Panc1 (cell line): ENCODE measurements around the gene GMDS. TPM values are rescaled to one million over a fixed set of nuclear protein-coding genes. Genes with fewer than 3 reads are reported as not detected.

Experiments
- ATAC-seq: fragments of 200-7000 bp; cut with Tn5 transposase; 2 replicates; pipeline ENCODE4 v1.9.1; 2020; ENCODE audit warnings: mild to moderate bottlenecking, moderate library complexity
- BruUV-seq: library from RNA; stranded (reverse); fragments of 400-500 nt; replicated peaks from 2 replicates; lab custom pipeline; 2021; lab: Mats Ljungman, UMichigan
- CTCF ChIA-PET: fragments of 300-600 bp; sonication (Branson Sonifier 250); formaldehyde crosslinking; loops from one replicate; lab custom pipeline; 2022; ENCODE audit warnings: antibody characterized with exemption; lab: Charles Lee
- POLR2A ChIA-PET: fragments of 300-600 bp; sonication (Branson Sonifier 250); formaldehyde crosslinking; loops from one replicate; lab custom pipeline; 2022; ENCODE audit warnings: antibody characterized with exemption; lab: Charles Lee
- DNase-seq: peaks from one replicate; pipeline ENCODE4 v3.0.0-alpha.2; 2010; ENCODE audit warnings: low read depth, low spot score
- H3K27ac ChIP-seq: 2 replicates; pipeline ENCODE4 v1.5.1; 2011; ENCODE audit warnings: mild to moderate bottlenecking, low read length, inconsistent platforms
- H3K27me3 ChIP-seq: fragments of 200-500 bp; sonication (Bioruptor generic); 2 replicates; pipeline ENCODE4 v1.6.0; 2014; ENCODE audit warnings: low read length, inconsistent platforms; ENCODE audit not compliant: control insufficient read depth, insufficient read depth
- H3K36me3 ChIP-seq: fragments of 200-500 bp; sonication (Bioruptor generic); 2 replicates; pipeline ENCODE4 v1.5.1; 2014; ENCODE audit warnings: inconsistent platforms, mild to moderate bottlenecking, low read length, moderate library complexity; ENCODE audit not compliant: control insufficient read depth, insufficient read depth
- H3K4me1 ChIP-seq: 2 replicates; pipeline ENCODE4 v1.5.1; 2011; ENCODE audit warnings: inconsistent platforms, mild to moderate bottlenecking, low read length, moderate library complexity; ENCODE audit not compliant: control insufficient read depth, insufficient read depth
- H3K4me3 ChIP-seq, 2 experiments: 2 replicates each; pipeline ENCODE4 v1.5.1; 2011 to 2012; ENCODE audit warnings: low read depth in 2 of 2, low read length in 2 of 2, mild to moderate bottlenecking in 2 of 2, inconsistent platforms in 1 of 2, moderate library complexity in 1 of 2
- H3K9me3 ChIP-seq: fragments of 200-500 bp; sonication (Bioruptor generic); 2 replicates; pipeline ENCODE4 v1.5.1; 2014; ENCODE audit warnings: low read depth, mild to moderate bottlenecking, inconsistent platforms, low read length, moderate library complexity; ENCODE audit not compliant: control insufficient read depth, insufficient read depth
- POLR2AphosphoS5 ChIP-seq: IDR thresholded peaks from 2 replicates; pipeline ENCODE4 v1.6.1; 2012; ENCODE audit warnings: mild to moderate bottlenecking, low read depth, low read length, moderate library complexity
- SIN3A ChIP-seq: IDR thresholded peaks from 2 replicates; pipeline ENCODE4 v1.6.1; 2012; ENCODE audit warnings: low read depth, mild to moderate bottlenecking, low read length, moderate library complexity, borderline replicate concordance; ENCODE audit not compliant: insufficient read depth
- TCF7L2 ChIP-seq: IDR thresholded peaks from 2 replicates; pipeline ENCODE4 v1.6.1; 2011; ENCODE audit warnings: mild to moderate bottlenecking, low read depth, low read length, inconsistent platforms
- in situ Hi-C: cut with HindIII; loops from 2 replicates; pipeline ENCODE4 v1.10.0; 2016; ENCODE audit warnings: low sequenced_read_pairs, low pct_unique_long_range_greater_than_20kb
- intact Hi-C: fragments of 100-400 bp; cut with micrococcal nuclease; formaldehyde crosslinking; loops from one replicate; pipeline ENCODE4 v1.10.0; 2022; ENCODE audit not compliant: unreplicated experiment
- total RNA-seq: library from RNA; stranded (reverse); gene quantifications from one replicate; pipeline ENCODE4 v1.2.1, GENCODE V29; 2021; ENCODE audit not compliant: unreplicated experiment
- TF ChIP-seq, protein P1 (sequence below): fragments of 450-650 bp; IDR thresholded peaks from 2 replicates; pipeline ENCODE4 v1.5.1; 2017; ENCODE audit warnings: mild to moderate bottlenecking
- TF ChIP-seq, protein P2 (sequence below), 2 experiments: IDR thresholded peaks; 2 replicates each; pipeline ENCODE4 v1.6.1; 2011 to 2012; ENCODE audit warnings: low read depth in 2 of 2, control low read depth in 1 of 2, low read length in 1 of 2, mild to moderate bottlenecking in 1 of 2, moderate library complexity in 1 of 2; ENCODE audit not compliant: insufficient read depth in 1 of 2

The GMDS gene
- total RNA-seq, 1 experiment from 2014 or later = 9.8 TPM

DNA sequence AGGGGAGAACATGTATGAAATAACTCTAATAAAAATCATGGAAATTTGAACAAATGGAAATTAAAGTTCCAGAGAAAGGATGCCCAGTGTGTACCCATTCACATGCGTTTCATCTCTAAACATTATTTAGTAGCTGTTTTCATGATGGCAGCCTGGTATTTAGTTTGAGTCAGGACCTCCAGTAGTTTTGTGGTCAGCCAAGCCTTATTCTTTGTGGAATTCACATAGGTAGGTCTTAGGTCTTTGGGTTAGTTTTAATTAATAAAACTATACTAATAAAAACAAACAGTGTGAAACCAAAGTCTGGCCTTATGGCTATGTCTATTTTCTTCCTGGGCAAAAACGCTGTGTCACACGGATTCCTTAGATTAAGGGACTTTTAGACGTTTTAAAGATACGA is 497.9 kb downstream of the GMDS start:
- in situ Hi-C loops = no loop called here
- no TSS peak for BruUV-seq

DNA sequence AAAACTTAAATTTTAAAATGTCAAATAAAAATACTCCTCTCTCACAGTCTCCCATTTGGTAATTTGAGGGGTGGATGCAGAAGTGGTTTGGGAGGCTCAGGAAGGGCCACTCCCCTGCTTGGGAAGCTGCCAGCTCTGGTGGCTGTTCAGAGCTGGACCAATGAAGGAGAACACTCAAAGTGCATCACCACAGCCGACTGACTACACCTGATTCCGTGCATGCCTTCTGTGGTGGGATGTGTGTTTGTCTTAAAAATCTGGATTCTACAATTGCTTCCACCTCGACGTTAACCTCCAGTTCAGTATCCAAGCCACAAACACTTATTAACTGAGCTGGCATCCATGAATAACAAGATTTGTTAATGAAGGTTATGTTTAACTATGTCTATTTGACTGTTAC is 498.4 kb downstream of the GMDS start:
- TF ChIP-seq POLR2AphosphoS5 = no peak
- Histone ChIP-seq H3K9me3 (no peaks in the 10 kb centered on the region), H3K4me1 (no peaks in the 10 kb centered on the region), H3K4me3 (no peak overlapping the region), H3K27me3 (no peaks in the 10 kb centered on the region), H3K27ac (no peak overlapping the region), H3K36me3 (no peaks in the 10 kb centered on the region)
- POLR2A ChIA-PET = no interaction called here
- ATAC-seq = no peak
- no peak for DNase-seq
- in situ Hi-C loops = no loop called here
- intact Hi-C loops = no loop called here
- BruUV-seq = no TSS peak
- CTCF ChIA-PET = no interaction called here

More for the DNA sequence above, 497.9 kb downstream of the GMDS start:
- DNase-seq = no peak
- no peak for ATAC-seq
- intact Hi-C loops = no loop called here
- no peak for TF ChIP-seq SIN3A
- TF ChIP-seq, protein P1, sequence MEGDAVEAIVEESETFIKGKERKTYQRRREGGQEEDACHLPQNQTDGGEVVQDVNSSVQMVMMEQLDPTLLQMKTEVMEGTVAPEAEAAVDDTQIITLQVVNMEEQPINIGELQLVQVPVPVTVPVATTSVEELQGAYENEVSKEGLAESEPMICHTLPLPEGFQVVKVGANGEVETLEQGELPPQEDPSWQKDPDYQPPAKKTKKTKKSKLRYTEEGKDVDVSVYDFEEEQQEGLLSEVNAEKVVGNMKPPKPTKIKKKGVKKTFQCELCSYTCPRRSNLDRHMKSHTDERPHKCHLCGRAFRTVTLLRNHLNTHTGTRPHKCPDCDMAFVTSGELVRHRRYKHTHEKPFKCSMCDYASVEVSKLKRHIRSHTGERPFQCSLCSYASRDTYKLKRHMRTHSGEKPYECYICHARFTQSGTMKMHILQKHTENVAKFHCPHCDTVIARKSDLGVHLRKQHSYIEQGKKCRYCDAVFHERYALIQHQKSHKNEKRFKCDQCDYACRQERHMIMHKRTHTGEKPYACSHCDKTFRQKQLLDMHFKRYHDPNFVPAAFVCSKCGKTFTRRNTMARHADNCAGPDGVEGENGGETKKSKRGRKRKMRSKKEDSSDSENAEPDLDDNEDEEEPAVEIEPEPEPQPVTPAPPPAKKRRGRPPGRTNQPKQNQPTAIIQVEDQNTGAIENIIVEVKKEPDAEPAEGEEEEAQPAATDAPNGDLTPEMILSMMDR = no peak
- ChIA-PET POLR2A (no interaction called here), CTCF (no interaction called here)
- no peak overlapping the region for H3K27ac ChIP-seq
- no peaks in the 10 kb centered on the region for H3K4me1 ChIP-seq
- no peaks in the 10 kb centered on the region for H3K9me3 ChIP-seq
- H3K36me3 ChIP-seq = no peaks in the 10 kb centered on the region
- H3K27me3 ChIP-seq = no peaks in the 10 kb centered on the region
- H3K4me3 ChIP-seq = no peak overlapping the region

DNA sequence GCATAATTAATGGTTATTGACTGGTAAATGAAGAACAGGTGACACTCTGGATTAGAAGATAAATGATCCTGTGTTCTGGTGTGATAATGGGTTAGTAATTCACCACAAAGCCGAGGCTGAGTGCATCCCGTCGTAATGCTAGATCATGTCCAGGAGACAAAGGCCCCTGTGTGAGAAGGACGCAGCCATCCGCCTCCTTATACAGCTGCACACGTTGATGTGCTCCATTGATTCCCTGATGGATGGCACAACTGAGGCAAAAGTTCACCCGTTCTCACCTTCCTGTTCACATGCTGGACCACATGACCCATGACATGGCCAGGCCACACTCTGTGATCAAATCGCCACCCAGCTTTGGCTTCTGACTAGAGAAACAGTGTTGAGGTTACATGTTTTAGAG is 499.6 kb downstream of the GMDS start:
- no peaks in the 10 kb centered on the region for H3K4me1 ChIP-seq
- ATAC-seq (no peak), DNase-seq (no peak)
- CTCF ChIA-PET = no interaction called here
- H3K27ac ChIP-seq = no peak overlapping the region
- intact Hi-C loops = no loop called here
- no peaks in the 10 kb centered on the region for H3K36me3 ChIP-seq
- H3K9me3 ChIP-seq = no peaks in the 10 kb centered on the region
- H3K4me3 ChIP-seq = no peak overlapping the region
- no TSS peak for BruUV-seq
- POLR2A ChIA-PET = no interaction called here
- TF ChIP-seq, protein P1 = no peak
- TF ChIP-seq POLR2AphosphoS5 = no peak
- TF ChIP-seq, protein P2, sequence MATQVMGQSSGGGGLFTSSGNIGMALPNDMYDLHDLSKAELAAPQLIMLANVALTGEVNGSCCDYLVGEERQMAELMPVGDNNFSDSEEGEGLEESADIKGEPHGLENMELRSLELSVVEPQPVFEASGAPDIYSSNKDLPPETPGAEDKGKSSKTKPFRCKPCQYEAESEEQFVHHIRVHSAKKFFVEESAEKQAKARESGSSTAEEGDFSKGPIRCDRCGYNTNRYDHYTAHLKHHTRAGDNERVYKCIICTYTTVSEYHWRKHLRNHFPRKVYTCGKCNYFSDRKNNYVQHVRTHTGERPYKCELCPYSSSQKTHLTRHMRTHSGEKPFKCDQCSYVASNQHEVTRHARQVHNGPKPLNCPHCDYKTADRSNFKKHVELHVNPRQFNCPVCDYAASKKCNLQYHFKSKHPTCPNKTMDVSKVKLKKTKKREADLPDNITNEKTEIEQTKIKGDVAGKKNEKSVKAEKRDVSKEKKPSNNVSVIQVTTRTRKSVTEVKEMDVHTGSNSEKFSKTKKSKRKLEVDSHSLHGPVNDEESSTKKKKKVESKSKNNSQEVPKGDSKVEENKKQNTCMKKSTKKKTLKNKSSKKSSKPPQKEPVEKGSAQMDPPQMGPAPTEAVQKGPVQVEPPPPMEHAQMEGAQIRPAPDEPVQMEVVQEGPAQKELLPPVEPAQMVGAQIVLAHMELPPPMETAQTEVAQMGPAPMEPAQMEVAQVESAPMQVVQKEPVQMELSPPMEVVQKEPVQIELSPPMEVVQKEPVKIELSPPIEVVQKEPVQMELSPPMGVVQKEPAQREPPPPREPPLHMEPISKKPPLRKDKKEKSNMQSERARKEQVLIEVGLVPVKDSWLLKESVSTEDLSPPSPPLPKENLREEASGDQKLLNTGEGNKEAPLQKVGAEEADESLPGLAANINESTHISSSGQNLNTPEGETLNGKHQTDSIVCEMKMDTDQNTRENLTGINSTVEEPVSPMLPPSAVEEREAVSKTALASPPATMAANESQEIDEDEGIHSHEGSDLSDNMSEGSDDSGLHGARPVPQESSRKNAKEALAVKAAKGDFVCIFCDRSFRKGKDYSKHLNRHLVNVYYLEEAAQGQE (IDR thresholded peaks at IDR 0.05; ENCODE audit: insufficient read depth in 1 of 2, low read depth in 2 of 2, low read length in 1 of 2) = no peak
- TF ChIP-seq TCF7L2 = no peak
- no peak for TF ChIP-seq SIN3A
- H3K27me3 ChIP-seq = no peaks in the 10 kb centered on the region
- in situ Hi-C loops = no loop called here
